Stimulated activated CD8-positive, alpha-beta memory T cell treated with anti-CD3 and anti-CD28 coated beads, Interleukin-15, amount 100 ng/mL, for 1 hour (primary cell): ENCODE results near the gene CACNG7.
"Not testable (repeated sequence)": the region's sequence is repeated elsewhere in the genome, so short reads cannot be mapped to it uniquely, and the experiment has no call there.

Experiments
- DNase-seq: peaks from one replicate; pipeline ENCODE4 v3.0.0-alpha.2; 2020; ENCODE audit warnings: low read depth

CACNG7 gene

DNA sequence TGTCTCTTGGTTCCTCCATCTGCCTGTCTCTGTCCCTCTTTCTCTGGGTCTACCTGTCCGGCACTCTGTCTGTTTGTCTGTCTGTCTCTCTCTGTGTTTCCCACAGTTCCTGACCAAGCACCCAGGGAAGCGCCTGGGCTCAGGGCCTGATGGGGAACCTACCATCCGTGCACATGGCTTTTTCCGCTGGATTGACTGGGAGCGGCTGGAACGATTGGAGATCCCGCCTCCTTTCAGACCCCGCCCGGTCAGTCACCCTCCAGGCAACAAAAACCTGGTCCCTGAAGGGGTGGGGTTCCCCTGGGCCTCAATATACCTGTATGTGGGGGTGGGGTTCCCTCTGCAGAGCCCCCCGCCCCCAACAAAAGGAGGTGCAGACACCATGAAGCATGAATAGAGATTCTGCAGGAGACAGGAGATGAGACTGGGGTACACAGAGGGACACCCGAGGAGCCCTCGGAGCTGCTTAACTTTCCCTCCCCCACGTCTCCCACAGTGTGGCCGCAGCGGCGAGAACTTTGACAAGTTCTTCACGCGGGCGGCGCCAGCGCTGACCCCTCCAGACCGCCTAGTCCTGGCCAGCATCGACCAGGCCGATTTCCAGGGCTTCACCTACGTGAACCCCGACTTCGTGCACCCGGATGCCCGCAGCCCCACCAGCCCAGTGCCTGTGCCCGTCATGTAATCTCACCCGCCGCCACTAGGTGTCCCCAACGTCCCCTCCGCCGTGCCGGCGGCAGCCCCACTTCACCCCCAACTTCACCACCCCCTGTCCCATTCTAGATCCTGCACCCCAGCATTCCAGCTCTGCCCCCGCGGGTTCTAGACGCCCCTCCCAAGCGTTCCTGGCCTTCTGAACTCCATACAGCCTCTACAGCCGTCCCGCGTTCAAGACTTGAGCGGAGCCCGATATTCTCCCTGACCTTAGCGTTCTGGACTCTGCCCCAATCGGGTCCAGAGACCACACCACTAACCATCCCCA is 2.6 kb upstream of the CACNG7 start:
- peak; percentile 56 for DNase-seq

- no peak for DNase-seq
Observed at GRCh38 chr19:53907193-53907581, 1.9 kb upstream of the CACNG7 start.

- DNase-seq: no peak
Observed at GRCh38 chr19:53907690-53908089, 1.4 kb upstream of the CACNG7 start.

DNA sequence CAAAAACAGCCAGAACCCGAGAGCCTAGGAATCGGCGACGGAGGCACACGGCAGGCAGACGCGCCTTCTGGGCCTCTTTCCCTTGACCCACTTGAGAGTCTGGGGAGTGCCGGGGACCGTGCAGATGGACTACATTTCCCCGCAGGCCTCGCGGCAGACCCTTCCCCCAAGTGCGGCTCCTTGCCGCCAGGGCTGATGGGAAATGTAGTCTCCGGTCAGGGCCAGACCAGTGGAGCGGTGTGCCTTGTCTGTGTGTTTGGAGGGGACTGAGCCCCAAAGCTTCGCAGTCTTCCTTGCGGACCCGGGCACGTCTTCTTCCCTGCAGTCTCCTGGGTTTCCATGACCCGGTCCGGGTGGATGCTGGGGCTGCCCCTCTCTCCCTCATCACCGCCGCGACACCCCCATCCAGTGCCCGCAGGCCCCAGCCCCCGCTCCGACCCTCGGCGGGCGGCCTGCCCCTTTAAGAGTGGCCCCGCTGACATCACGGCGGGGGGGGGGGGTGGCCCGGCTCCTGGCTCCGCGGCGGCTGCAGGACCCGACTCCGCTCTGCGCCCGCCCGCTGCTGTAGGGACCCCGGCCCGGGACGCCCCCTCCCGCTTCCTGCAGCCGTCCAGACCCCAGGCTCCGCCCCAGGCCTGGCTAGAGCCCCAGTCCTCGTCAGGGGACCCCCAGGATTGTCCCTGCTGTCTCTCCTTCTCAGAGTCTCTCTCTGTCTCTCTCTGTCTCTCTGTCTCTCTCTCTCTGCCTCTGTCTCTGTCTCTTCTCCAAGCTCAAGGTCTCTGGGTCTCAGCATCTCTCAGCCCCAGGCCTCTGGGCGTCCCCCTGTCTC is 758 bp upstream of the CACNG7 start:
- no peak for DNase-seq

- DNase-seq: no peak
Observed at GRCh38 chr19:53909471-53910169, 542 bp downstream of the CACNG7 start.

GRCh38 chr19:53910170-53910518 is 1.1 kb downstream of the CACNG7 start:
- DNase-seq: no peak

DNA sequence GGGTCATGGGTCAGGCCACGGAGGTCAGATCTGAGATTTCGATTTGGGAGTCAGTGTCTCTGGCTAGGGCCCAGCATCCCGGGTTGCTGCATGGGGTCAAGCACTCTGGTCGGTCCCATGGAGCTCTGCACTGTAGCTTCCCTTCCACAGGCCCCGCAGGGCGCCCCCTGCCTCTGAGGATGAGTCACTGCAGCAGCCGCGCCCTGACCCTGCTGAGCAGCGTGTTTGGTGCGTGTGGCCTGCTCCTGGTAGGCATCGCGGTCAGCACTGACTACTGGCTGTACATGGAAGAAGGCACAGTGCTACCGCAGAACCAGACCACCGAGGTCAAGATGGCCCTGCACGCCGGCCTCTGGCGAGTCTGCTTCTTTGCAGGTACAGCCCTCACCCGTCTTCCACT is 3.6 kb downstream of the CACNG7 start:
- no peak for DNase-seq

DNA sequence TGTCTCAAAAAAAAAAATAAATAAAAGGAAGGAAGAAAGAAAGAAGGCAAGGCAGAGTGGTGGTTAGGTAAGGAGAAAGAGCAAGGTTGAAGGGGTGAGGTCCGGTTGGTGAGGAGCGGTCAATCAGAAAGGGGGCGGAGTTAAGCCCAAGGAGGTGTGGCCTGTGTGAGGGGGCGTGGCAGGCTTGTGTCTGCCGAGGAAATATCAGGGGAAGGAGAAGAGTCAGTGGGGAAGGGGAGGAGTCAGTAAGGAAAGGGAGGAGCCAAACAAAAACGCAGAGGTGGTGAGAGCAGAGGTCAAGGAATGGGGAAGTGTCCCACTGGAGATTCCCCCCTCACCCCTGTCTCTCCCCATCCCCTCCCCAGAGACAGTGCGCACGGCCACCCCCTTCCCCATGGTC is 5.9 kb downstream of the CACNG7 start:
- no peak for DNase-seq

- no peak for DNase-seq
Observed at GRCh38 chr19:53916004-53916403, 6.9 kb downstream of the CACNG7 start.

- no peak for DNase-seq
Observed at GRCh38 chr19:53917356-53917755, 8.3 kb downstream of the CACNG7 start.

DNA sequence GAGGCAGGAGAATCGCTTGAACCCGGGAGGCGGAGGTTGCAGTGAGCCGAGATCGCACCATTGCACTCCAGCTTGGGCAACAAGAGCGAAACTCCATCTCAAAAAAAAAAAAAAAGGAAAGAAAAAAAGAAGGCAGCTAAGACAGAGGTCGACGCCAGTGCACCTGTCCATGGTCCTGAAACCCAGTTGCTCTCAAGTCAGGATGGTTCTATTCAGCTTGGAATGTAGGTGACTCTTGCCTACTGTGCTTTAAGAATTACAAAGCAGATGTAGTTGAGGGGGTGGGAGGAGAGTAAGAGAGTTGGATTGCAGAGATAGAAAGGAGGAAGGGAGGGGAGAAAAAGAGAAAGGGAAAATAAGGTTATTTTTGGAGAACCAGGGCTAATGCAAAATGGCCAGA is 18.7 kb downstream of the CACNG7 start:
- DNase-seq: no peak

DNA sequence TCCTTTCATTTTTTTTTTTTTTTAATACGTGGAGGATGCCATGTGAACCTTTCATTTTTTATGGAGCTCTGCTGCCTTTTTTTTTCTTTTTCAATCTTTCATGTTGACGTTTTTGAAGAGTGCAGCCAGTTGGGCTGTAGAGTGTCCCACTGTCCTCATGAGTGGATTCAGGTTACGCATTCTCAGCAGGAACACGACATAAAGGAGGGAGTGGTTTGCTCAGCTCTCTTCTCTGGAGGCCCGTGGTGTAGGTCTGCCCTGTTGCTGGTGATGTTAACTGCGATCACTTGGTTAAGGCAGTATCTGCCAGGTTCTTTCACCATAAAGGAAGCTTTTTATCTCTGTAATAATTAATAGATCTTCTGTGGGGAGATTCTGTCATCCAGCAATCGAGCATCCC is 27.0 kb downstream of the CACNG7 start:
- no peak for DNase-seq

GRCh38 chr19:53942001-53942786 is 33.1 kb downstream of the CACNG7 start:
- DNase-seq: no peak

GRCh38 chr19:53944416-53944815 is 35.3 kb downstream of the CACNG7 start:
- DNase-seq: no peak

DNA sequence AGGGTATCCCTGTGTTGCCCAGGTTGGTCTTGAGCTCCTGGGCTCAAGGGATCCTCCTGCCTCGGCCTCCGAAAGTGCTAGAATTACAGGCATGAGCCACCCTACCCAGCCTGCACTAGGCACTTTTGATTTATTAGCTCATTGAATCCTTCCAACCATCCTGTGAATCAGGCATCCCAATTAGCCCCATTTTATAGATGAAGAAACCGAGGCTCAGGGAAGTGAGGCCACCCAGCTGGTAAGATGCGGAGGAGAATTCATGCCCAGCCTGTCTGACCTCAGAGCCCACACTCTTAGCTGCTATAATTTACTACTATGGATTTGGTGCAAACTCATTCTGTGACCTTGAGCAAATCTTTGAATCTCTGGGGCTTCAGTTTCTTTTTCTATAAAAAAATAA is 35.9 kb downstream of the CACNG7 start:
- DNase-seq: no peak

- DNase-seq: no peak
Observed at GRCh38 chr19:53945441-53945840, 36.4 kb downstream of the CACNG7 start.

GRCh38 chr19:53945998-53946397 is 36.9 kb downstream of the CACNG7 start:
- no peak for DNase-seq

DNA sequence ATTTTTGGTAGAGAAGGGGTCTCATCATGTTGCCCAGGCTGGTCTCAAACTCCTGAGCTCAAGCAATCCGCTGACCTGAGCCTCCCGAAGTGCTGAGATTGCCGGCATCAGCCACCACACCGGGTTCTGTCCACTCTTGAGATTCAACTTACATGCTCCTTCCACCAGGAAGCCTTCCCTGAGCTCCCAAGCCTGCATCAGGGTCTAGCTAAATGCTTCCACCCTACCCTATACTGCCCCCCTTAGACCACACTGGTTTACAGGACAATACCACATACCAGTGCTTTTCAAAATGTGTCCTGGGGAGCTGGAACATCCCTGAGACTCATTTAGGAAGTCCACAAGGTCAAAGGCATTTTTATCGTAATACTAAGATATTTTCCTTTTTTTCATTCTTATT is 38.5 kb downstream of the CACNG7 start:
- DNase-seq: no peak

DNA sequence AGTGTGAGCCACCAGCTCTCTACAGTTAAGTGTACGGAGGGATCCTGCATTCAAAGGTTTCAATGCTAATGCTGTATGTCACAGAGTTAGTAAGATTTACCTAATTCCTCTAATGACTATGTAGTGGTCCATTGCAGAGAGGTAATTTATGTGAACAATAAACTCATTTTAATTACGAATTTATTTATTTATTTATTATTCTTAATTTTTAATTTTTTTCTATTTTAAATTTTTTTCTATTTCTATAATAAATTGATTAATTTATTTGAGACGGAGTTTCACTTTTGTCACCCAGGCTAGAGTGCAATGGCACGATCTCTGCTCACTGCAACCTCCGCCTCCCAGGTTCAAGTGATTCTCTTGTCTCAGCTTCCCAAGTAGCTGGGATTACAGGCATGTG is 39.5 kb downstream of the CACNG7 start:
- not testable (repeated sequence) for DNase-seq

DNA sequence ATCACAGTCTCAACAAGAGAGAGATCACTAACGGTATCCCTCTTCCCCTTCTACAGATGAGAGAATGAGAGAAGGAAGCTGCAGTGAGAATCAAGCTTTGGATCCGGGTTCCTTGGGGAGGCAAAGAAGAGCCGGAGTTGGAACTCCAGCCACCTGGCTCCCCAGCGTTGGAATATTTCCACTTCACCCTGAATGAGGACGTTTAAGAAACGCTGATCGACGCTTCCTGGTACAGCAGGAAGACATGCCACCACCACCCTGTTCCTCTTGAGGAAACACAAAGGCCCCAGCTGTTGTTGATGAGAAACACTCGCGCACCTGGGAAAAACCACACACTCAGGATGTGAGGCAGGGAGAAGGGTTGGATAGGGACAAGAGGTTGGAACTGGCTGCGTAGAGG is 42.4 kb downstream of the CACNG7 start:
- DNase-seq: no peak

GRCh38 chr19:53951947-53952346 is 42.9 kb downstream of the CACNG7 start:
- DNase-seq: no peak

GRCh38 chr19:53953383-53953782 is 44.3 kb downstream of the CACNG7 start:
- DNase-seq: no peak
